SH-SY5Y (cell line): ENCODE measurements around the gene DNAH1.

Source experiments
- GATA2 ChIP-seq: IDR thresholded peaks from 2 replicates; pipeline ENCODE4 v1.6.1; 2011; ENCODE audit warnings: mild to moderate bottlenecking, low read depth, low read length
- GATA3 ChIP-seq: IDR thresholded peaks from 2 replicates; pipeline ENCODE4 v1.6.1; 2011; ENCODE audit warnings: low read depth, mild to moderate bottlenecking, low read length, moderate library complexity

- TF ChIP-seq GATA2, result no peak
- no peak for TF ChIP-seq GATA3
Observed at GRCh38 chr3:52396907-52397591, 80.9 kb downstream of the DNAH1 start.
